Measurements from ENCODE around the gene DNAJB6. TPM values are rescaled to one million over a fixed set of nuclear protein-coding genes. Genes with fewer than 3 reads are reported as not detected.
A peak's percentile ranks its signal among the peaks of the same experiment; 100 is the strongest.

The DNAJB6 gene
- total RNA-seq, 1 experiment from 2014 or later, result 89.7 TPM

GRCh38 chr7:157409149-157409752, 72.4 kb downstream of the DNAJB6 start:
- Histone ChIP-seq H3K9me3 (no peaks in the 10 kb centered on the region), H3K36me3 (no peaks in the 10 kb centered on the region), H3K27me3 (no peaks in the 10 kb centered on the region), H3K4me3 (no peak overlapping the region)
- no peak for DNase-seq

- Histone ChIP-seq H3K4me3 (no peak overlapping the region), H3K9me3 (no peaks in the 10 kb centered on the region), H3K36me3 (no peaks in the 10 kb centered on the region), H3K27me3 (no peaks in the 10 kb centered on the region)
- no peak for DNase-seq
These were observed 73.2 kb downstream of the DNAJB6 start for GRCh38 chr7:157409753-157410727.

DNA sequence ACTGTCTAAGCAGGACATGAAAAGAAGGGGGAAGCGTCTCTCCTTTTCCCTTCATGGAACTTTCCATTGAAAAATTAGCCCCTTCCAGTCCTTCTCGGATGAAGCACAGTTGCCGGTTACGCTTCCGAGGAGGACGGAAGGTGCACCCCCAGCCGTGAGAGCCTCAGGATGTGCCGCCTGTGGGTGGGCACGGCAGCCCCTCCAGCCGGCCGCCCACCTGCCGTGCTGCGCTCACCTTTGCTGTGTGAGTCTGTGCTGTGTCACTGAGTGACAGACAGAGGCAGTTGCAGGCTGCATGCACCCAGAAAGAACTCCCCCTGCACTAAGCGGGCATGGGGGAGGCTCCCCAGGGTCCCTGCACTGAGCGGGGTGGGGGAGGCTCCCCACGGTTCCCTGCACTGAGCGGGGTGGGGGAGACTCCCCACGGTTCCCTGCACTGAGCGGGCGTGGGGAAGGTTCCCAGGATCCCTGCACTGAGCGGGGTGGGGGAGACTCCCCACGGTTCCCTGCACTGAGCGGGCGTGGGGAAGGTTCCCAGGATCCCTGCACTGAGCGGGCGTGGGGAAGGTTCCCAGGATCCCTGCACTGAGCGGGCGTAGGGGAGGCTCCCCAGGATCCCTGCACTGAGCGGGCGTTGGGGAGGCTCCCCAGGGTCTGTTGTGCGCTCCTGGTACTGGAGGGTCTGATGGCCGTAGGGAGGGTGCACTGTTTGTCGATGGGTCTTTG, 74.2 kb downstream of the DNAJB6 start:
- Histone ChIP-seq H3K36me3 (no peaks in the 10 kb centered on the region), H3K27me3 (no peaks in the 10 kb centered on the region), H3K9me3 (no peaks in the 10 kb centered on the region), H3K4me3 (no peak overlapping the region)
- DNase-seq, result no peak

DNA sequence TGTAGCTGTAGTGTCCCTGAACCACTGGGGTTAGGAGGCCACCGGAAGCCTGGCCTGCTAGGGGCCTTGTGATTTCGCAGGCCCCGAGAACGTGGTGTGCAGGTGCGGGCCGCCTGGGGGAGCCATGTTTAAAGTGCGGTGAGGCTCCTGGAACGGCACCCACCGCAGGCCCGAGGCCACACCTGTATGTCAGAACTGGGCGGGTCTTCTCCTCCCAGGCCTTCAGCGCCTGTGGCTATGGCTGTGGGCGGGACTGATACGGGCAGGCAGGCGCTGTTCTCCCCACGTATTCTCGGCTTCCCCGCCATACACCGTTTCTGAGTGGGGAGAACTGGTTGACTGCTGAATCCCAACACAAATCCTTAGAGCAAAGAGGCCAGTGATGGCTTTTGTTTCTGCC, 74.8 kb downstream of the DNAJB6 start:
- Histone ChIP-seq H3K4me3 (no peak overlapping the region), H3K27me3 (no peaks in the 10 kb centered on the region), H3K36me3 (no peaks in the 10 kb centered on the region), H3K9me3 (no peaks in the 10 kb centered on the region)
- no peak for DNase-seq

DNA sequence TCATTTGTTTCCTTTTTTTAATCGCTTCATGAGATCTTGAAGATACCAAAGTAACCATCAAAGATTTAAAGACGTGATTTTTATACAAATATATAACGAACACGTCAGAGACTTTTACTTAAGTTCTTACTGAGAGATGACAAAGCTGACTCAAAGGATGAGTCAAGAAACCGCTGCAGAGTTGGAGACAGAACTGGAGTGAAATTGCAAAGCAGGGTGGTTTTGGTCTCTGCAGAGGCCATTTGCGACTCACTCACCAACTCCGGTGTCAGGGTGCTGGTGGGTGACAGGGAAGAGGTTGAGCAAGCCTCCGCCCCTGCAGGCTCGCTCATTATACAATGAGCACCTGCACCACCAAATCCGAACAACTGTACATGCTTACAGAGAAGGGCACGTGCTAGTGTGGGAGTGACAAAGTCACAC, 75.2 kb downstream of the DNAJB6 start:
- H3K36me3 ChIP-seq, result peaks cover 3% of the 10 kb centered on the region; the same call in 1 of the 2 replicates
- H3K4me3 ChIP-seq, result no peak overlapping the region
- DNase-seq, result peak; percentile 38
- no peaks in the 10 kb centered on the region for H3K9me3 ChIP-seq
- no peaks in the 10 kb centered on the region for H3K27me3 ChIP-seq

GRCh38 chr7:157412491-157413180, 75.8 kb downstream of the DNAJB6 start:
- Histone ChIP-seq H3K36me3 (peaks cover 4% of the 10 kb centered on the region; the same call in 1 of the 2 replicates), H3K9me3 (no peaks in the 10 kb centered on the region), H3K4me3 (no peak overlapping the region), H3K27me3 (no peaks in the 10 kb centered on the region)
- DNase-seq, result no peak

GRCh38 chr7:157413881-157414701, 77.3 kb downstream of the DNAJB6 start:
- Histone ChIP-seq H3K36me3 (peaks cover 4% of the 10 kb centered on the region; the same call in 1 of the 2 replicates), H3K27me3 (no peaks in the 10 kb centered on the region), H3K9me3 (no peaks in the 10 kb centered on the region), H3K4me3 (no peak overlapping the region)
- no peak for DNase-seq

GRCh38 chr7:157414702-157415096, 77.9 kb downstream of the DNAJB6 start:
- DNase-seq, result no peak
- peaks cover 4% of the 10 kb centered on the region; the same call in 1 of the 2 replicates for H3K36me3 ChIP-seq
- no peak overlapping the region for H3K4me3 ChIP-seq
- H3K27me3 ChIP-seq, result no peaks in the 10 kb centered on the region
- H3K9me3 ChIP-seq, result no peaks in the 10 kb centered on the region

DNA sequence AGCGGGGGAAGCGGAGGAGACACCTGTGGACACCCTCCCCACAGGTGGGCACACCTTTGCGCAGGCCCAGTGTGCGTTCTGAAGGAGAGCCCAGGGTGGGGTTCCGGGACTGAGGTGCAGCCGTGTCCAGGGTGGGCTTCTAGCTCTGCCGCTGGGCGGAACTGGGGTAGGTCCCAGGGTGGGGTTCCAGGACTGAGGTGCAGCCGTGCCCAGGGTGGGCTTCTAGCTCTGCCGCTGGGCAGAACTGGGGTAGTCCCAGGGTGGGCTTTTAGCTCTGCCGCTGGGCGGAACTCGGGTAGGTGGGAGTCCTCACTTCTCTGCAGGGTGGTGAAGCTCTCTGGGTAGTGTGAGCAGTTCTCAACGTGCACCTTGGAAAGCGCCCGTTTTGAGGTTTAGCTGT, 78.7 kb downstream of the DNAJB6 start:
- H3K9me3 ChIP-seq, result no peaks in the 10 kb centered on the region
- DNase-seq, result no peak
- no peak overlapping the region for H3K4me3 ChIP-seq
- H3K27me3 ChIP-seq, result no peaks in the 10 kb centered on the region
- H3K36me3 ChIP-seq, result peaks cover 4% of the 10 kb centered on the region; the same call in 1 of the 2 replicates

- DNase-seq, result no peak
- H3K27me3 ChIP-seq, result no peaks in the 10 kb centered on the region
- H3K4me3 ChIP-seq, result no peak overlapping the region
- no peaks in the 10 kb centered on the region for H3K9me3 ChIP-seq
- H3K36me3 ChIP-seq, result peaks cover 4% of the 10 kb centered on the region; the same call in 1 of the 2 replicates
These were observed 79.2 kb downstream of the DNAJB6 start for GRCh38 chr7:157416011-157416410.

GRCh38 chr7:157418204-157419034, 81.6 kb downstream of the DNAJB6 start:
- Histone ChIP-seq H3K9me3 (no peaks in the 10 kb centered on the region), H3K27me3 (no peaks in the 10 kb centered on the region), H3K36me3 (peaks cover 4% of the 10 kb centered on the region; the same call in 1 of the 2 replicates), H3K4me3 (no peak overlapping the region)
- DNase-seq, result no peak

DNA sequence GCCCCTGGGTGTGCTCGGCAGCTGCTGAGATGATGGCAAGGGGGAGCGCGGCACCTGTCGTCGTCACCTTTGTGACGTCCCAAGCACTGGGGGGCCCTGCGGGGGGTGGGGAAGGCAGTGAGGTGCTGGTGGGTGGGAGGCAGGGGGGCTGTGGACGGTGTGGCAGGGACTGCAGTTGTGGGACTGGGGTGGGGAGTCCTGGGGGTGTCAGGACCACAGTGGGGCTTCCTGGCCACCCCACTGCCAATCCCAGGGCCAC, 82.2 kb downstream of the DNAJB6 start:
- H3K27me3 ChIP-seq, result no peaks in the 10 kb centered on the region
- H3K36me3 ChIP-seq, result peaks cover 4% of the 10 kb centered on the region; the same call in 1 of the 2 replicates
- H3K9me3 ChIP-seq, result no peaks in the 10 kb centered on the region
- DNase-seq, result no peak
- H3K4me3 ChIP-seq, result no peak overlapping the region

DNA sequence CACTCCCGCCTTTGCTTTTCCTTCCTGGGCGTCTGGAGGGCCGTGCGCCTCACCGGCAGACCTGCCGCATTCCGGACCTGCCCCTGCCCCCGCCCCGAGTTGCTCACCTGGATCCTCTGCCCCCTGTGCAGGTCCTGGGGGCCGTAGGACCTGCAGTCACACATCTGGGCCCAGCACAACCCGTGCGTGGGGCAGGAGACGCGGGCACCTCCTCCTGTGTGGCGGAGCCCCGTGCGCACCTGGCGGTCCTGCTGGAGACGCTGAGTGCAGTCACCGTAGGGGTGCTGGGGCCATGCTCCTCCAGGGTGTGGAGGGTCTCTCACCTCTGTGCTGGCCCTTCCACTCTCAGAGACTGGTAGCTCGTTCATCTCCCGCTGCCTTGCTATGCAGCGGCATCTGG, 85.5 kb downstream of the DNAJB6 start:
- Histone ChIP-seq H3K27me3 (no peaks in the 10 kb centered on the region), H3K36me3 (no peaks in the 10 kb centered on the region), H3K4me3 (no peak overlapping the region), H3K9me3 (no peaks in the 10 kb centered on the region)
- no peak for DNase-seq

GRCh38 chr7:157423348-157423747, 86.5 kb downstream of the DNAJB6 start:
- Histone ChIP-seq H3K9me3 (no peaks in the 10 kb centered on the region), H3K27me3 (no peaks in the 10 kb centered on the region), H3K36me3 (no peaks in the 10 kb centered on the region), H3K4me3 (no peak overlapping the region)
- no peak for DNase-seq

DNA sequence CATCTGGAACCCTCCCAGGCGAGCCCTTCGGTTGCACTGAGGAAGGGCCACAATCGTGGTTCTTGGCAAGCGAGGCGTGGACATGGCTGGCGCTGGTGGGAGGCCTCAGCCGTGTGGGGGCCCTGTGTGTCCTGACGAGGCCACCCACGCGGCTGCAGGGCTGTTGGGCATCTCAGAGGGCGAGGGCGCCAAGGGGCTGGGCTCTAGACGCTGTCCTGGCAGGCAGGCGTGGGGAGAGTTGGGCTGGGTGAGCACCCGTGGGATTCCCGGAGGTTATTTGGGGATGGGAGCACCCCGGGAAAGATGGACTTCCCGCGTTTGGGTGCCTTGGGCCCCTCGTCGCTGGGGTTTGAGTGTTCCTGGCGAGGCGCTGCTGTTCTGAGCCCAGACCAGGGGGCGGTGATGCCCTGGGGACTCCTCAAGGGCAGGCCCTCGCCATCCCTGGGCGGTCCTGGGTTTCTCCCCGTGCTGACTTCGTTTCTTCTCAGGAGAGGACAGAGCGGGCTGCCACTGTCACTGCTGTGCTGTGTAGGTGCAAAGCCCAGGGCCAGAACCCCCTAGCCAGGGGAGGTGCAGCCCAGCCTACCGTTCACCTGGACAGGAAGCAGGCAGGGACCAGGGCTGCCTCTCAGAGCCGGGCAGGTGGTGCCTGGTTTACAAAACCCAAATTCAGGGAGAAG, 87.2 kb downstream of the DNAJB6 start:
- H3K4me3 ChIP-seq, result no peak overlapping the region
- no peak for DNase-seq
- no peaks in the 10 kb centered on the region for H3K9me3 ChIP-seq
- no peaks in the 10 kb centered on the region for H3K36me3 ChIP-seq
- no peaks in the 10 kb centered on the region for H3K27me3 ChIP-seq

Measured in MG63 (cell line).